ENCODE measurements around the gene SHC3. TPM values are rescaled to one million over a fixed set of nuclear protein-coding genes. Genes with fewer than 3 reads are reported as not detected.

SHC3 gene
- total RNA-seq, 1 donor from 2014 or later = 0.59 TPM

- ATAC-seq (no peak), DNase-seq (no peak)
- intact Hi-C loops (cut with micrococcal nuclease) = no loop called here
These were observed 166.2 kb downstream of the SHC3 start for GRCh38 chr9:89012294-89013042.

- ATAC-seq (no peak), DNase-seq (no peak)
- intact Hi-C loops (cut with micrococcal nuclease) = no loop called here
These were observed 166.9 kb downstream of the SHC3 start for GRCh38 chr9:89011683-89012082.

- intact Hi-C loops (cut with micrococcal nuclease) = no loop called here
- DNase-seq (no peak), ATAC-seq (no peak)
These were observed 168.0 kb downstream of the SHC3 start for GRCh38 chr9:89010526-89011111.

GRCh38 chr9:89010056-89010455, 168.6 kb downstream of the SHC3 start:
- ATAC-seq (no peak), DNase-seq (no peak)
- intact Hi-C loops (cut with micrococcal nuclease) = no loop called here

- ATAC-seq (no peak), DNase-seq (no peak)
- intact Hi-C loops (cut with micrococcal nuclease) = loop anchor here (5.0 kb wide), 1 partner anchor 417 kb away; no protein-coding TSS in a partner anchor
These were observed 169.1 kb downstream of the SHC3 start for GRCh38 chr9:89009546-89009840.

- intact Hi-C loops (cut with micrococcal nuclease) = loop anchor here (5.0 kb wide), 1 partner anchor 417 kb away; no protein-coding TSS in a partner anchor
- ATAC-seq = no peak
These were observed 169.7 kb downstream of the SHC3 start for GRCh38 chr9:89008744-89009545.

GRCh38 chr9:89008055-89008743, 170.4 kb downstream of the SHC3 start:
- intact Hi-C loops (cut with micrococcal nuclease) = loop anchor here (5.0 kb wide), 1 partner anchor 416 kb away; no protein-coding TSS in a partner anchor
- DNase-seq (no peak), ATAC-seq (no peak)

More at GRCh38 chr9:89008744-89009545, 169.7 kb downstream of the SHC3 start:
- no peak for DNase-seq

- no peak for ATAC-seq
- intact Hi-C loops (cut with micrococcal nuclease) = loop anchor here (5.0 kb wide), 1 partner anchor 415 kb away; no protein-coding TSS in a partner anchor
- no peak for DNase-seq
These were observed 171.3 kb downstream of the SHC3 start for GRCh38 chr9:89006996-89007967.

- ATAC-seq (no peak), DNase-seq (no peak)
- intact Hi-C loops (cut with micrococcal nuclease) = loop anchor here (5.0 kb wide), 1 partner anchor 414 kb away; no protein-coding TSS in a partner anchor
These were observed 172.4 kb downstream of the SHC3 start for GRCh38 chr9:89006267-89006666.

- DNase-seq = no peak
- intact Hi-C loops (cut with micrococcal nuclease) = loop anchor here (5.0 kb wide), 1 partner anchor 413 kb away; no protein-coding TSS in a partner anchor
- no peak for ATAC-seq
These were observed 173.3 kb downstream of the SHC3 start for GRCh38 chr9:89005323-89005722.

- intact Hi-C loops (cut with micrococcal nuclease) = no loop called here
- DNase-seq = no peak
- ATAC-seq = no peak
These were observed 175.6 kb downstream of the SHC3 start for GRCh38 chr9:89002987-89003386.

GRCh38 chr9:89001917-89002540, 176.6 kb downstream of the SHC3 start:
- intact Hi-C loops (cut with micrococcal nuclease) = no loop called here
- DNase-seq (no peak), ATAC-seq (no peak)

- DNase-seq (peak; percentile 91), ATAC-seq (peak; percentile 73)
- intact Hi-C loops (cut with micrococcal nuclease) = no loop called here
These were observed 177.4 kb downstream of the SHC3 start for GRCh38 chr9:89000973-89001916.

- DNase-seq (peak; percentile 40), ATAC-seq (peak; percentile 9)
- intact Hi-C loops (cut with micrococcal nuclease) = no loop called here
These were observed 178.2 kb downstream of the SHC3 start for GRCh38 chr9:89000371-89000781.

GRCh38 chr9:88998911-88999310, 179.7 kb downstream of the SHC3 start:
- intact Hi-C loops (cut with micrococcal nuclease) = no loop called here
- ATAC-seq (peak; percentile 90), DNase-seq (peak; percentile 85)

- intact Hi-C loops (cut with micrococcal nuclease) = no loop called here
- DNase-seq (no peak), ATAC-seq (no peak)
These were observed 180.1 kb downstream of the SHC3 start for GRCh38 chr9:88998503-88998902.

GRCh38 chr9:88997646-88998045, 181.0 kb downstream of the SHC3 start:
- ATAC-seq (no peak), DNase-seq (no peak)
- intact Hi-C loops (cut with micrococcal nuclease) = no loop called here
